GM21576 (cell line): ENCODE measurements around the gene CABLES1.

Source experiments
- ATAC-seq: cut with Tn5 transposase; IDR thresholded peaks from one replicate; pipeline ENCODE4 v1.9.1; 2021; ENCODE audit warnings: mild to moderate bottlenecking, moderate library complexity; ENCODE audit not compliant: unreplicated experiment

CABLES1 gene

DNA sequence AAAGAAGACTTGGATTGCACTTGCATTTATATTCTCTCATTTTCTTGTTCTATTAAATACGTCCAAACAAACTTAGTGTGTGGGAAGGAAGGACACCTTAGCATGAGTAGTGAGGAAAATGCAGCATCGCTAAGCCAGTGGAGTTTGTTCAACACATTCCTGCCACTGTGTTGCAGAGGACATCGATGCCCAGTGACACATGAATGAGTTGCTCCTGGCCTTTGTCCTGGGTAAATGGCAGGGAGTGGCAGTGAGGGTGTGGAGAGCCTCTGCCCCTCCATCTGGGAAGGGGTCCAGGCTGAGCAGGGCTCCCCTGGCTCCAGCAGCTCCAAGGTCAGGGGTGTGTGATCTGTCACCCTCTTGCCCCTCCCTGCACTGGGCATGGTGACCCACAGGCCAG lies 75.9 kb downstream of the CABLES1 start:
- no peak for ATAC-seq

DNA sequence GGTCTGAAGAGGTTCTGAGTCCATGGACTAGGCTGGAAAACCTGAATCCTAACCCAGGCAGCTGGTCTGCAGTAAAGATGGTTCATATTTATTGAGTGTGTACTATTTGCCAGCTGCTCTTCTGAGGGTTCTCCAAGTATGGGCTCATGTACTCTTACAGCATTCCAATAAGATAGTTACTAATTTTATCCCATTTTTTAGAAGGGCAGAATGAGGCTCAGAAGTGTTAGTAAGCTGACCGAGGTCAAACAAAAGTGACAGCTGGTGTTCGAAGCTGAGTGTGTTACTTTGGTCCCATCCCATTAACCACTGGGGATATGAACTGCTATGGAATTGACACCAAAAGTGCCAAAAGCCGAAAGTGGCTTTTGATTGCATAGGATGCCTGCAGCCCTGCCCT lies 76.9 kb downstream of the CABLES1 start:
- ATAC-seq = no peak

DNA sequence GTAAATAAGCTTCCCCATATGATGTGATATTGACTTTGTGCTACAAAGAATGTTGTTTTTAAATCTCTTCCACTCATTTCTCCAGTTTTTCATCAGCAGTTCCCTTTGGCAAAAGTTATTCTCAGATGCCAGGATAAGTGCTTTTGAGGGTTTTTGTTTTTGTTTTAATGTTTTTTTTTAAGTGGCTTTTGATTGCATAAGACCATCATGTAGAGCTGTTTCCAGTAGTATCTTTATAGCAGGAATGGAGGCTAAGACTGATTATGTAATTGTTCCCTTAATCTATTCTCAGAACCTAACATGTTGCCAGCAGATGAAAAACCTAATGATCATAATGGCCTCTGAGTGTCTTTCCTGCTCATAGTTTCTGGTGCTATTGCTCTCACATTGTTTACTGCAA lies 77.9 kb downstream of the CABLES1 start:
- no peak for ATAC-seq

DNA sequence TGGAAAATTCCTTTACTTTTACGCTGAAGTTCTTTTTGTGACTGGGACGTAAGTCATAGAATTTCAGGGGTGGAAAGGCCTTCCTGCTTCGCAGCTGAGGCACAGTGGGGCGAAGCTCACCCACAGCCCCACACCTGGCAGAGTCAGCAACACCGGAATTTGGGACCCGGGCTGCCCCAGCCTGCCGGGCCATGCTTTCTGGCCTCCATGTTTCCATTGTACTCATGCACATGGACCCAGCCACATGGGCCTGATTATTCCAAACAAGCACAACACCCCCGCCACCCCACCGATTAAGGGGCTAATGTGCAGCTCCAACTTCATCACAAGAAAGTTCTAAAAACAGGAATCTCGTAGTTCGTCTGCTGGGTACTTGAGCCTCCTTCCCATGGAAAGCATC lies 82.5 kb downstream of the CABLES1 start:
- no peak for ATAC-seq

DNA sequence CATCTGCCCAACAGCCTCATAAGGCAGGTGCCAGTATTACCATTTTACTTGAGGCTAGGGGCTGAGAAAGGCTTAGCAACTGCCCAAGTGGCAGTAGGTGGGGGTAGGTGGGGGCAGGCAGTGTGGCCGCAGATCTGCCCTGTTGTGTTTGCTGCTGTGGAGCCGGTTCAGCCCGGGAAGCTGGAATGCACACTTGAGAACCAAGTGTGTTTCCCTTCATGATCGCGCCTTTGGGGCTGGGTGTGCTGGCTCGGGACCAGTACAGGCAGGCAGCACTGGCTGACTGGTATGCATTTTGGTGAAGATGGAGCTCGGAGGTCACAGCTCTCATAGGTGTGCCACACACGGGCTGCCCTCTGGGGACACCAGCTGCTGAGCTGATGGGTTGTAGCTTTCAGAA lies 85.1 kb downstream of the CABLES1 start:
- ATAC-seq = no peak

DNA sequence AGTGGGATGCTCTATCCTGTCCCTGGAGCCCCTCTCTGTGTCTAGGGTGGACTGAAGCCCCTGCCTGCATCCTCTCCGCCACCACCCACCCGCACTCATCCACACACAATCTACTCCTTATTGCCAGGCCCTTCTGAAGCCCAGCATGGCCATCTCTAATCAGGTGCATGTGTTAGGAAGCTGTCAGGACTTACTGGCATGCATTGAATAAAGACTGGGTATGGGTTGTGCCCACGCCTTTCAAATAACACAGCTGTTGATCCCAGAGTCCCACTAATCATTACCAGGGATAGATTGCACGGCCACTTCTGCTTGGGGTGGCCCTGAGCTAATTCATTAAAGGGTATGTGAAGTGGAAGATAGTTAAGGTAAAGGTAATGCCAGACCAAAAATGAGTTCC lies 88.4 kb downstream of the CABLES1 start:
- ATAC-seq = no peak

DNA sequence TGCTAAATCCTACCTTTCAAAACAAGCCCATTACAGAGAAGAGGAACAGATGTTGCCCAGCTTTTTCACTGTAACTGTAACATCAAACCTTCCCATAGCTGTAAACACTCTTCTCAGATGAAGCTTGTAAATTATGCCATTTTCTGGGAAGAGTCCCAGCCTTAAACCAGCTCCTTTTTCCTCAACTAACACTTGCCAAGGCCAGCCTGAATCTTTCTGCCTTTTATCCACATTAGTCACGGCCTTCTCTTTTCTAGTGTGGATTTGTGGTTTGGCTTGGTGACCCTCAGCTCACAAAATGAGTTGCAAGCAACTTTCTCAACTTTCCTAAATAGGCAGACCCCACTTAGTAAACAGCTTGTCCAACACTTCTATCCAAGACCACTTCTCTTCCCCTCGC lies 90.2 kb downstream of the CABLES1 start:
- no peak for ATAC-seq

DNA sequence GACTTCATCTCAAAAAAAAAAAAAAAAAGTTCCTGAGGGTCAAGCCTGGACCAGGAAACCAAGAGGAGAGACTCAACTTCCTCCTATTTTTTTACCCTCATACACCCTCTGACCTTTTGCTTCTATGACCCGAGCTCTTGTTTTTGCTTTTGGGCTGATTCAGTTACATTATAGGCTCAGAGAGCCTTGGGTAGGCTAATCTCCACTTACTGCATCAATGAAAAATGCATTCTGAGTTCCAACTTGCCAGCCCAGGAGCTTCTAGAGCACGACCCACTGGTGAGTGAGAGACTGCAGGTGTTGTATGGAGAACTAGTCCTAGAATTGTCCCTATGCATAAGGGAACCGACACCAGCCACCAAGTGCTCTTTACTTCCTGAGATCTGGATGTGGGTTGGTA lies 91.1 kb downstream of the CABLES1 start:
- ATAC-seq = no peak

DNA sequence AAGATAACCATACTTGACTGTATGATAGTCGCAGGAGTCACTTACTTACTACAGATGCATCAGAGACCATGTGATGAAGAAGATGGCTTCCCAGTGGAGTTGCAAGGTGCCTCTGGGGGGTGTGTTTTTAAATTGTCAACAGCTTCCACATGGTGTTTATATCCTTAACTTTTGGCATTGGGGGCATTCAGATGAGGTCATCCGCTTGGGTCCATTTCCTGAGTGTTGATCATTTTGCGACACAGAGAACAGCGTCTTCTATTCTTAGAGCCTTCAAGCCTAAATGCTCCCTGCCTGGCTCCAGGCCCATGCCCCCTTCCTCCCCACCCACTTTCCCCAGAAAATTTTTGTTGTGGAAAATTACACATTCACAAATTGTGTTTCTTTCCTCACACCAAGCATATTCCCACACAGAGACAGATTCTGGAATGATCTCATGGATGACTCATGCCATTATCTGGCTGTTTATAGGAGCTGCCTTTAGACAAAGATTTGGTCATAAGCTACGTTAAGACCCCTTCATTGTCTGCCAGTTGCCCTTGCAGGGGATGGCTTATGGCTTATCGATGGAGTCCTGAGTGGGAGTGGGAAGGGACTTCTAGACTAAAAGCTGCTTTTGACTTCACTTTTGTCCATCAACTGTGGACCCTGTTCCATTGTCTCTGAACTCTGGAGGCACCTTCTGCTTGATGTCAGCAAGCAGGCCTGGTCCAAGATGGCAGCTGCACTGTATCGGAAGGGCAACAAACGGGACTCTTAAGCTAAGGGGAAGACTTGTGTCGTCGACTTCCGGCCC lies 91.8 kb downstream of the CABLES1 start:
- ATAC-seq = no peak

DNA sequence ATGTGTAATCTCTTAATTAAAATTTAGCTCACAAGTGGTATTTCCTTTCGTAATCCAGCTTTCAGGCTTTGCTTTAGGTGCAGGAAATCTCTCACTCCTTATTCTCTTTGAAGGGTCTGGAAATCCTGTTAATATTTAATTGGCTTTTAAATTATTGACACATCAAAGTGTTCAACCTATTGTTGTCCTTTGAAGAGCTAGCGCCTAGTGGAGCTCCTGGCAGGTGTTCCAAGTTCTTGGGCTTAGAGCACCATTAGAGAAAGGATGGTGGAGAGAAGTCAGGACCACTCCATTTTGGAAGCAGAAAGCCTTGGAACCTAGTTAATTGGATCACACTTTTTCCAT lies 92.4 kb downstream of the CABLES1 start:
- ATAC-seq = no peak

DNA sequence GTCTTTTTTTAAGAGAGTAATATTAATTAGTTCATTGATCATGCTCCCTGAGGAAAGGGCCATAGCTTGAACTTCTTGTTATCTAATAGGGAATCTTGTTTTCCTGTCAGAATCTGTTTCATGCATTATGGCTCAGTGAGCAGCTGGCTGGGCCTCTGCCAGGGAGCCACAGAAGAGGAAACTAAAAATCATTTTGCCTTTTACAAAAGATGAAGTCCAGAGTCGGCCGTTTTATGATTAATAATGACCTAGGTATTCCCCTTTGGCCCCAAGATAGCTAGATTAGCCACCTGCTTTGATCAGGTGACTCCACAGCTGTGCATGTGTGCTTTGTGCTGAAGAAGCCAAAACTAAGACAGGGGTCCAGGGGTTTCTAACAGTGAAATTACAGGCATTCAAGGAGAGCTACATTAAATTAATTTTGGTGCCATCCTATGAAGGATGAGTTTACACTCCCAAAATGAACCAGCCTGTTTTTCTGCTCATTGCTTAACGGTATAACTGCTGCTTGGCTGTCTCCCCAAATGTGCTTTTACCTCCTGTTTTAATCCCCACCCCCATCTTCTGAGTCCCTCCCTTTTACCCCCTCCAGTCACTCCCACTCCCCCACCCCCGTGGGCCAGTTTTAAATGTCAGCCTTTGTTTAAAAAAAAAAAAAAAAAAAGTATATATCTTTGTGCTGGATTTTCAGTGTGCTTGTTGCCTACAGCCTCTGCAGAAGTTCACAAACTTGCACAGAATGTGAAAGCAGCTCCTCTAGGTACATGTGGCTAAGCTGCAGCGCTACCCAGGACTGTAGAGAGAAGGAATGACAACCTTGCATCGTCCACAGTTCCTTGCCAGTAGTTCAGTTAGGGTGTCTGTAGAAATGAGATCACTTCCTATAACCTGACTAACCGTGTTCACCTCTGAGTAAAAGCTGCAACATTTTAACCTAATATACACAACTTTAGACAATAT lies 93.1 kb downstream of the CABLES1 start:
- peak; percentile 36 for ATAC-seq

DNA sequence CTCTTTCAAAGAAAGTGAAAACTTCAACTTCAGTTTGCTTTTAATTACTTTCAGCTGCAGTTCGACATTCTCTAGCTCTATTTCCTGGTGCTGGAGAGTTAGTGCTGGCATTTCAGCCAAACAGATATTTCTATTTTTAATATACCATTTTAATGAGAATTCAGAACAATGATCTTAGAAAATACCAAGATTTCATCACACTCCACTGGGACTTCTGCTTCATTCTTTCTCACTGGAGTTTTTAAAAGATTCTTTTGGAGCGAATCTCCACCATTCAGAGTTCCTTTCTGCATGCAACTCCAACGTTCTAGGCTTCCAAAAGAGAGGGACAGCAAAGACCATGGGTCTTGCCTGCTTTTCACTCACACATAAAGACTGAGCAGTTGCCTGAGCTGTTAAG lies 94.2 kb downstream of the CABLES1 start:
- no peak for ATAC-seq

DNA sequence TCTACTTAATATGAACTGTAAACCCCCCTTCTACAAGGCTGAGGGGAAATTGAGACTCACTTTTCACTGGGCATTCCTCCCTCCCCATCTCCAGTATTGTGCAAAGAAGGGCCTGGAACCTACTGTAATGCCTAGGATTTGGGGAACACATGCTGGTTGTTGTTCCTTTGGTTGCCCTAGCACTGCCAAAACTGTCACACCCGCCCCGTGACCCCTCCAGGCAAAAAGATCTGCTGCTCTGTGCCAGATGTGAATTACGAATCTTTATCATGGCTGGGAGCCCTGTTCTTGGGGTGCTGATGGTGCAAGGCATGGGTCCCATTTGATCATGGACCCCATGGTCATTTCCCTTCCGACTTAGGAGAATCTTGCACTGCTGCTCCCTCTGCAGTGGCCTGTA lies 95.4 kb downstream of the CABLES1 start:
- ATAC-seq = no peak

DNA sequence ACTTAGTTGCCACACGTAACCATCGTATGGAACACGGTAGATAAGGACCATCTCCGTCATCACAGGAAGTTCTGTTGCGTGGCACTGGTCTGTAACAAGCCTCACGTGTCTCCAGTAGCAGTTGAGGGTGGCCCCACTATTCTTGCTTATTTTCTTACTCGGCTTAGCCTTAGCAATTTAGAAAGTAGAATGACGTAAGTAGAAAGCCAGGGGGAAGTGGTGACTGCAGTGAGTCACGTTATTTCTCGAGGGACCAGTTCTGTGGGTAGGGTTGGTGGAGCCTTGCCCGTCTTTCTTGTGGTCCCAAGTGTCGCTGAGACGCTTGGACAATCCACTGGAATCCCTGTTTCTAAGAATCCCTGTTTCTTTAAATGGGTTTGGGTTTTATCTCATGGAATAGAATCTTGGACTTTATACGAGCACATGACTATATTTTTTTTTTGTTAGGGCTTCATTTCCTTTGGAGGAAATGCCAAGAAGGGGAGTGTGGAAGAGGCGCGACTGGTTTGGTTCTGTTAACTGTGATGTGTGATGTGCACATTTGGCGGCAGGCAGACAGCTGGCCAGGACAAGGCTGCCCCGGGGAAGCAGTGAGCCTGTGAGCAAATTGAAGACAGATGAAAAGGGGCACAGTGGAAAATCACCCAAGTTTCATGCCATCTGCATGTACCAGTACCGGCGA lies 96.2 kb downstream of the CABLES1 start:
- peak; percentile 79 for ATAC-seq

DNA sequence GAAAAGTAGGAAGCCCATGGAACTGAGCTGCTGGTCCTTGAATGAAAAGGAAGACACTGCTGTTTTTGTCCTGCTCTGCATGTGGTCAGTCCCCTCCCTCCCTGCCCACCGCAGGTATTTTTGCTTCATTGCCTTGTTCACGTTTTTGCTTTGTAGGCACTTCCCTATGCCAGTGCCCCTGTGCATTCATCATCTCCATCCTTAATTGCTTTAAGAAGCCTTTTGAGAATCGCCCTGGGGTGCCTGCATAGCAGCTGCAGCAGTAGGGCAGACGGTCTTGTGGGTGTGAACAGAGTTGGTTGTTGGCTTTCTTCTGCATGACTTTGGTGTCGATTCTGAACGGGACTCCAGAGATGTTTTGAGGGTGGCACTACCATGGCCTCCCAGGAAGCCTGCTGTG lies 97.0 kb downstream of the CABLES1 start:
- no peak for ATAC-seq

DNA sequence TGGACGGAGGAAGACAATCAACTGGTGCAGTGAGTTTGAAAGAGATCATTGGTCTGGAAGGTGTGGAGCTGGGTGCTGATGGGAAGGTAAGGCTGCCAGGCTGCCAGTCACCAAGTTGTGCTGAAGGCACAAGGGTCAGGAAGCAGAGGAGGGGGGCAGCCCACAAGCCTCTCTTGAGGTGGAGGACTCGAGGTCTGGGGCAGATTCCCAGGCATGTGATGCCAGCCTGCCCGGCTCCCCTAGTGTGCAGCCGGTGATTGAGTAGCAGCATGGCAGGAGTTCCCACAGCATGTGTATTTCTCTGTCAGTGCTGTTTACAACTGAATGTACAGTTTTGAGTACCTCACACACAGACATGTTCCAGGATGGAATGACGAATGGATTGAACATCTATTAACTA lies 99.3 kb downstream of the CABLES1 start:
- ATAC-seq = no peak

DNA sequence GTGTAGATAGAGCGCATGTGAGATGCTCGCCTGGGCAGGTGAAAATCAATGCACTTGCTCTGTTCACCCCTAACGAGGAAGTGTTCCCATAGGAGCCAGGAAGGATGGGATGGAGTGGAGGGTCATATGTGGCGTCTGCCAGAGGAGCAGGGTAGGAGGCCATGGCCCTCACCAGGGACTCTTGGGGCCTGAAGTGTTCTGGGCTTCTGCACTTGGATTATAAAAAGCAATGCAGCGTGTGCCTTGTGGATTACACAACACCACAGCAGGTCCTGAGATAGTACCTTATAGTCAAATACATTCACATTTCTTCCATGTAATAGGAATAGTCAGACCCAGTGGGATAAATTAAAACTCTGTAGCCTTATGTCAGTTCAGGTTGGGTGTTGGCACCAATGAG lies 100.1 kb downstream of the CABLES1 start:
- ATAC-seq = no peak

DNA sequence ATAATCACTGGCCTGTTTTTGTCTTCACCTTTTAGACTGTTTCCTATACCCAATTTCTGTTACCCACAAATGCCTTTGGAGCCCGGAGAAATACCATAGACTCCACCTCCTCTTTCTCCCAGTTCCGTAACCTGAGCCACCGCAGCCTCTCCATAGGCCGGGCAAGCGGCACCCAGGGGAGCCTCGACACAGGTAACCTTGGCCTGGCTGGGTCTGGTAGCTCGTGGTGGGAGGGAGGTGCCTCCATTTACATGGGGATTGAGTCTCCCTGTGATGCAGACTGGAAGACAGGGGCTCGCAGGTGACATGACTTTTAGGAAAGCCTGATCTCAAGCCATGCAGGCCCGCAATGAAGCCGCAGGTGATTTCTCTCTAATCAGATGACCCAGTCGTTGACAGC lies 100.6 kb downstream of the CABLES1 start:
- no peak for ATAC-seq

DNA sequence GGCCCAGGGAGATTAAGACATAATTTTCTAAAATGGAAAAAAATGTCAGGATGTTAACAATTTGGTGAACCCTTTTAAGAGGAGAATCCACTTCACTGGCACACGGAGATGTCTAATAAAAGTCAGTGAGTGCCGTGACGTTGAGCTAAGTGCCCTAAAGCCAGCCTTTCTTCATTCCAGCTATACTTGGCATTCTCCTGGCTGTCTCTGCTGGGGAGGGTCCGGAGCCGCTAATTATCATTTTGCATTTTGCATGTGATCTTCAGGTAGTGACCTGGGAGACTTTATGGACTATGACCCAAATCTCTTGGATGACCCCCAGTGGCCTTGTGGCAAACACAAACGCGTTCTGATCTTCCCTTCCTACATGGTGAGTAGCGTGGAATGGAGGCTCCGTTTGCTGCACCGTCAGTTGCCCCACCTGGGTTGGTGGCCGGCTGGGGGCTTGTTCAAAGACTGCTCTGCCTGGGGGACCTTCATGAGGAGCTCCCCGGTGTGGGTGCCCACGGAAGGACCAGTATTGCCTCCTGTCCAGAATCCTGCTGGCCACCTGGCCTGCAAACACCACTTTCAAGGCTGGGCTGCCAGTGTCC lies 101.7 kb downstream of the CABLES1 start:
- no peak for ATAC-seq

DNA sequence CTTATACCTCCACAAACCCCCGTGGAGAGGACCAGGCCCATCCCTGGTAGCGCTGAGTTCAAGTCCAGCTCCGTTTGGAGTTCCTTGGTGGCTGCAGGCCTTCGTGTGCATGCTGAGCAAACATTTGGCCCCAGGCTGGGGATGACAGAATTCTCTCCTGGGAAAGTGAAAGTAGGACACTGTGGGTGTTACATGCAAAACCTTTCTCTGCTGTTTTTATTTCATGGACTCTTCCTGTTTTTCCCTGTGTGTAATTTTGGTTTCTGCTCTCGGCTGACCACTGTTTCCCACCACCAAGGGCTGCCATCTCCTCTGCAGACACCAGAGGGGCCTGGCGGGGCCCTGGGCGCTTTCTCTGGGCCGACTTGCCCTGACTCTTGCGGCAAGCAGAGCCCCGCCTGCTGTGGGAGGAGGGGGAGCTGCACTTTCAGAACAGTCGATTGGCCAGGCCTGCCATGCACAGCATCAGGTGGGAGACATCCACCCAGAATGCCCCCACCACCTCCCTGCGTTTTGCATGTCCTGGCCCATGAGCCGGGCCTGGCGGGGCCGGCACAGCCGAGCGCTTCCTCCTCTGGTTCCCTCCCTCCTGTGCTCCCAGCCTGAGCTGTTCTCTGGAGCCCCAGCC lies 102.4 kb downstream of the CABLES1 start:
- ATAC-seq = peak; percentile 38

DNA sequence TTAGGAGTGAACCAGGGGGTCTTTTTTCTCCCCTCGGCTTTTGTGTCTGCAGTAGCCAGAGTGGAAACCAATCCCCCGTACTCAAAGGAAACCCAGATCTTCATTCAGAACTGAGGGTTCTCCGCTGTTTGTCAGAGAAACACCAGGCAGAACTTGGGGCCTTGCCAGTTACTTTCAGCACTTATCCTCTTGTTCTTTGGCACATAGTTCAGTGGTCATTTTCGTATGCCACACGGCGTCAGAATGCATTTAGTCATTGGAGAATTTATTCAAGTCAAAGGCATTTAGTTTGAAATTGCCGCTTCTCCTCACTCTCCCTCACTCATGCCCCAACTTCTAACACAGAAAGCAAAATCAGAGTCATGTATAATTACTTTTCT lies 102.9 kb downstream of the CABLES1 start:
- ATAC-seq = no peak
